Panc1 (cell line): ENCODE data around the gene SPAG5. TPM values are rescaled to one million over a fixed set of nuclear protein-coding genes. Genes with fewer than 3 reads are reported as not detected.
"Not testable (repeated sequence)": the region's sequence is repeated elsewhere in the genome, so short reads cannot be mapped to it uniquely, and the experiment has no call there.

Experiments used
- ATAC-seq: fragments of 200-7000 bp; cut with Tn5 transposase; 2 replicates; pipeline ENCODE4 v1.9.1; 2020; ENCODE audit warnings: mild to moderate bottlenecking, moderate library complexity
- BruUV-seq: library from RNA; stranded (reverse); fragments of 400-500 nt; replicated peaks from 2 replicates; lab custom pipeline; 2021; lab: Mats Ljungman, UMichigan
- CTCF ChIA-PET: fragments of 300-600 bp; sonication (Branson Sonifier 250); formaldehyde crosslinking; loops from one replicate; lab custom pipeline; 2022; ENCODE audit warnings: antibody characterized with exemption; lab: Charles Lee
- POLR2A ChIA-PET: fragments of 300-600 bp; sonication (Branson Sonifier 250); formaldehyde crosslinking; loops from one replicate; lab custom pipeline; 2022; ENCODE audit warnings: antibody characterized with exemption; lab: Charles Lee
- DNase-seq: peaks from one replicate; pipeline ENCODE4 v3.0.0-alpha.2; 2010; ENCODE audit warnings: low read depth, low spot score
- H3K27ac ChIP-seq: 2 replicates; pipeline ENCODE4 v1.5.1; 2011; ENCODE audit warnings: mild to moderate bottlenecking, low read length, inconsistent platforms
- H3K27me3 ChIP-seq: fragments of 200-500 bp; sonication (Bioruptor generic); 2 replicates; pipeline ENCODE4 v1.6.0; 2014; ENCODE audit warnings: low read length, inconsistent platforms; ENCODE audit not compliant: control insufficient read depth, insufficient read depth
- H3K36me3 ChIP-seq: fragments of 200-500 bp; sonication (Bioruptor generic); 2 replicates; pipeline ENCODE4 v1.5.1; 2014; ENCODE audit warnings: inconsistent platforms, mild to moderate bottlenecking, low read length, moderate library complexity; ENCODE audit not compliant: control insufficient read depth, insufficient read depth
- H3K4me1 ChIP-seq: 2 replicates; pipeline ENCODE4 v1.5.1; 2011; ENCODE audit warnings: inconsistent platforms, mild to moderate bottlenecking, low read length, moderate library complexity; ENCODE audit not compliant: control insufficient read depth, insufficient read depth
- H3K4me3 ChIP-seq, 2 experiments: 2 replicates each; pipeline ENCODE4 v1.5.1; 2011 to 2012; ENCODE audit warnings: low read depth in 2 of 2, low read length in 2 of 2, mild to moderate bottlenecking in 2 of 2, inconsistent platforms in 1 of 2, moderate library complexity in 1 of 2
- H3K9me3 ChIP-seq: fragments of 200-500 bp; sonication (Bioruptor generic); 2 replicates; pipeline ENCODE4 v1.5.1; 2014; ENCODE audit warnings: low read depth, mild to moderate bottlenecking, inconsistent platforms, low read length, moderate library complexity; ENCODE audit not compliant: control insufficient read depth, insufficient read depth
- POLR2AphosphoS5 ChIP-seq: IDR thresholded peaks from 2 replicates; pipeline ENCODE4 v1.6.1; 2012; ENCODE audit warnings: mild to moderate bottlenecking, low read depth, low read length, moderate library complexity
- SIN3A ChIP-seq: IDR thresholded peaks from 2 replicates; pipeline ENCODE4 v1.6.1; 2012; ENCODE audit warnings: low read depth, mild to moderate bottlenecking, low read length, moderate library complexity, borderline replicate concordance; ENCODE audit not compliant: insufficient read depth
- TCF7L2 ChIP-seq: IDR thresholded peaks from 2 replicates; pipeline ENCODE4 v1.6.1; 2011; ENCODE audit warnings: mild to moderate bottlenecking, low read depth, low read length, inconsistent platforms
- in situ Hi-C: cut with HindIII; loops from 2 replicates; pipeline ENCODE4 v1.10.0; 2016; ENCODE audit warnings: low sequenced_read_pairs, low pct_unique_long_range_greater_than_20kb
- intact Hi-C: fragments of 100-400 bp; cut with micrococcal nuclease; formaldehyde crosslinking; loops from one replicate; pipeline ENCODE4 v1.10.0; 2022; ENCODE audit not compliant: unreplicated experiment
- total RNA-seq: library from RNA; stranded (reverse); gene quantifications from one replicate; pipeline ENCODE4 v1.2.1, GENCODE V29; 2021; ENCODE audit not compliant: unreplicated experiment
- TF ChIP-seq, protein P1 (sequence below), 2 experiments: IDR thresholded peaks; 2 replicates each; pipeline ENCODE4 v1.6.1; 2011 to 2012; ENCODE audit warnings: low read depth in 2 of 2, control low read depth in 1 of 2, low read length in 1 of 2, mild to moderate bottlenecking in 1 of 2, moderate library complexity in 1 of 2; ENCODE audit not compliant: insufficient read depth in 1 of 2
- TF ChIP-seq, protein P2 (sequence below): fragments of 450-650 bp; IDR thresholded peaks from 2 replicates; pipeline ENCODE4 v1.5.1; 2017; ENCODE audit warnings: mild to moderate bottlenecking

SPAG5 gene
- total RNA-seq, 1 experiment from 2014 or later: 152 TPM

DNA sequence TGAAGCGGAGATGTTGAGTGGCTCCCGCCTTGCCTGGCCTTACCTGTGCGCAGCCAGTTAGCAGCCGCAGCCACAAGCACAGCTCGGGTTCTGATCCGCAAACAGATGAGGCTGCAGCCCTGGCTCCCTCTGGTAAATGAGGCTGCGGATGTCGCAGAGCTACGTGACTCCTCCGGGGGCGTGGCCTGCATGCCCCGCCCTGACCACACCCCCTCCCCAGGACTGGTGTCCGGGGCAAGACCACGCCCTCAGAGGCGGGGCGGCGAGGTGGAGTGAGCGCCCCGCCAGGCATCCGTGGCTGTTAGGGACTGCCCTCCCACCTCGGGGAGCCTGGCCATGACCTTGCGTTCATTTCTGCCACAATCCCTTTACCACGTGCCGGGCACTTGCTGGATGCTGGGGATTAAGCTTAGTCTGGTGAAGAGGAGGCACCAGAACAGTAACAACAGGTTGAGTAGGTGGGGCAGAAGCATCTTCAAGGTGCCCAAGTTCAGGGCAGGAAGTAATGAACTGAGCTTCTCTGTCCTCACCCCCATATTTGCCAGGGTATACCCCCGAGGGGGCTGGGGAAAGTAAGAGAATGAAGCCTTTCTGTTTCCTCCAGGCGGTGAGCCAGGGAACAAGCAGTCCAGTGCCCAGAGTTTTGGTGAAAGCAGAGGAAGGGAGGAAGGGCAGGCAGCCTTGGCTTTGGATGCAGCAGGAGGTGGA is 21.9 kb downstream of the SPAG5 start, which contains the start of gene ALDOC:
ALDOC (minus strand) TSS at position 138 of the 708 bp plus-strand sequence. CDS start 1,363 bp downstream, outside the sequence.
- Histone ChIP-seq H3K9me3 (no peaks in the 10 kb centered on the region), H3K4me3 (no peak within 1 kb of the TSS), H3K36me3 (peaks cover 3% of the 10 kb centered on the region), H3K27ac (peak within 1 kb of the TSS; percentile 44; the same call in 1 of the 2 replicates), H3K4me1 (peaks cover 12% of the 10 kb centered on the region), H3K27me3 (no peaks in the 10 kb centered on the region)
- in situ Hi-C loops: no loop called here
- peak; percentile 90 for ATAC-seq
- DNase-seq: peak; percentile 27
- no TSS peak for BruUV-seq
- TF ChIP-seq SIN3A (no peak), TCF7L2 (no peak), POLR2AphosphoS5 (peak; percentile 62; the same call in 1 of the 2 replicates)
- TF ChIP-seq, protein P1, sequence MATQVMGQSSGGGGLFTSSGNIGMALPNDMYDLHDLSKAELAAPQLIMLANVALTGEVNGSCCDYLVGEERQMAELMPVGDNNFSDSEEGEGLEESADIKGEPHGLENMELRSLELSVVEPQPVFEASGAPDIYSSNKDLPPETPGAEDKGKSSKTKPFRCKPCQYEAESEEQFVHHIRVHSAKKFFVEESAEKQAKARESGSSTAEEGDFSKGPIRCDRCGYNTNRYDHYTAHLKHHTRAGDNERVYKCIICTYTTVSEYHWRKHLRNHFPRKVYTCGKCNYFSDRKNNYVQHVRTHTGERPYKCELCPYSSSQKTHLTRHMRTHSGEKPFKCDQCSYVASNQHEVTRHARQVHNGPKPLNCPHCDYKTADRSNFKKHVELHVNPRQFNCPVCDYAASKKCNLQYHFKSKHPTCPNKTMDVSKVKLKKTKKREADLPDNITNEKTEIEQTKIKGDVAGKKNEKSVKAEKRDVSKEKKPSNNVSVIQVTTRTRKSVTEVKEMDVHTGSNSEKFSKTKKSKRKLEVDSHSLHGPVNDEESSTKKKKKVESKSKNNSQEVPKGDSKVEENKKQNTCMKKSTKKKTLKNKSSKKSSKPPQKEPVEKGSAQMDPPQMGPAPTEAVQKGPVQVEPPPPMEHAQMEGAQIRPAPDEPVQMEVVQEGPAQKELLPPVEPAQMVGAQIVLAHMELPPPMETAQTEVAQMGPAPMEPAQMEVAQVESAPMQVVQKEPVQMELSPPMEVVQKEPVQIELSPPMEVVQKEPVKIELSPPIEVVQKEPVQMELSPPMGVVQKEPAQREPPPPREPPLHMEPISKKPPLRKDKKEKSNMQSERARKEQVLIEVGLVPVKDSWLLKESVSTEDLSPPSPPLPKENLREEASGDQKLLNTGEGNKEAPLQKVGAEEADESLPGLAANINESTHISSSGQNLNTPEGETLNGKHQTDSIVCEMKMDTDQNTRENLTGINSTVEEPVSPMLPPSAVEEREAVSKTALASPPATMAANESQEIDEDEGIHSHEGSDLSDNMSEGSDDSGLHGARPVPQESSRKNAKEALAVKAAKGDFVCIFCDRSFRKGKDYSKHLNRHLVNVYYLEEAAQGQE (IDR thresholded peaks at IDR 0.05; ENCODE audit: insufficient read depth in 1 of 2, low read depth in 2 of 2, low read length in 1 of 2): no peak
- TF ChIP-seq, protein P2, sequence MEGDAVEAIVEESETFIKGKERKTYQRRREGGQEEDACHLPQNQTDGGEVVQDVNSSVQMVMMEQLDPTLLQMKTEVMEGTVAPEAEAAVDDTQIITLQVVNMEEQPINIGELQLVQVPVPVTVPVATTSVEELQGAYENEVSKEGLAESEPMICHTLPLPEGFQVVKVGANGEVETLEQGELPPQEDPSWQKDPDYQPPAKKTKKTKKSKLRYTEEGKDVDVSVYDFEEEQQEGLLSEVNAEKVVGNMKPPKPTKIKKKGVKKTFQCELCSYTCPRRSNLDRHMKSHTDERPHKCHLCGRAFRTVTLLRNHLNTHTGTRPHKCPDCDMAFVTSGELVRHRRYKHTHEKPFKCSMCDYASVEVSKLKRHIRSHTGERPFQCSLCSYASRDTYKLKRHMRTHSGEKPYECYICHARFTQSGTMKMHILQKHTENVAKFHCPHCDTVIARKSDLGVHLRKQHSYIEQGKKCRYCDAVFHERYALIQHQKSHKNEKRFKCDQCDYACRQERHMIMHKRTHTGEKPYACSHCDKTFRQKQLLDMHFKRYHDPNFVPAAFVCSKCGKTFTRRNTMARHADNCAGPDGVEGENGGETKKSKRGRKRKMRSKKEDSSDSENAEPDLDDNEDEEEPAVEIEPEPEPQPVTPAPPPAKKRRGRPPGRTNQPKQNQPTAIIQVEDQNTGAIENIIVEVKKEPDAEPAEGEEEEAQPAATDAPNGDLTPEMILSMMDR: no peak
- ChIA-PET CTCF (interaction anchor here (0.6 kb wide), 1 partner anchor 70 kb away, joined by 4 read pairs; no protein-coding TSS in a partner anchor), POLR2A (interaction anchor here (0.9 to 1.6 kb wide), 2 partner anchors 22 to 143 kb away, joined by 3 to 4 read pairs; partner anchors contain the start of genes RPL23A and SPAG5)
- intact Hi-C loops: no loop called here

DNA sequence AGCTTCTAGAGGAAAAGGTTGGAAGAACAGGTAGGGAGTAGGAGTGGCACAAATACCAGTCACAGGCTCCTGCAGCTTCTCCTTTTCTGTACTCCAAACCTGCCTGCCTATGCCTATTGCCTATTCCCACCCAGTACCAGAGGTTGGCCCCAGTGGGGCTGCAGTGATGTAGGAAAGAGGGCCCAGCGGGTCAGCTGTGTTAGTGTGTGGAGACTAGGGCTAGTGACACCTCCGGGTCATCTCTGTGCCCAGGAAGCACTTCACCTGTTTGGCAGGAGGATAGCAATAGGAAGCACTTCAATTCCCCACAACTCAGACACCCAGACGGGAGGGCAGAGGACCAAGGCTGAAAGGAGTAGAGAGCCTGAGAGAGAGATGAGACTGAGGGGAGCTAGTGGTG is 22.8 kb downstream of the SPAG5 start:
- intact Hi-C loops, ATAC-seq, H3K27ac ChIP-seq, in situ Hi-C loops, DNase-seq, CTCF ChIA-PET, H3K4me3 ChIP-seq, H3K27me3 ChIP-seq, H3K36me3 ChIP-seq, H3K9me3 ChIP-seq, BruUV-seq: not testable (repeated sequence)
- POLR2A ChIA-PET: interaction anchor here (1.6 kb wide), 1 partner anchor 23 kb away, joined by 3 read pairs; the partner anchor contains the start of gene SPAG5
- peaks cover 14% of the 10 kb centered on the region for H3K4me1 ChIP-seq
